GM18873 (cell line): Measurements from ENCODE around the gene ANKS1B.
"Not testable (repeated sequence)": the region's sequence is repeated elsewhere in the genome, so short reads cannot be mapped to it uniquely, and the experiment has no call there.

Experiments
- ATAC-seq: cut with Tn5 transposase; IDR thresholded peaks from one replicate; pipeline ENCODE4 v1.9.1; 2021; ENCODE audit warnings: mild to moderate bottlenecking, moderate library complexity, moderate number of reproducible peaks; ENCODE audit not compliant: unreplicated experiment, low FRiP score

ANKS1B gene

GRCh38 chr12:99392091-99392850, 592.5 kb downstream of the ANKS1B start:
- ATAC-seq: no peak

GRCh38 chr12:99390707-99391106, 594.0 kb downstream of the ANKS1B start:
- no peak for ATAC-seq

DNA sequence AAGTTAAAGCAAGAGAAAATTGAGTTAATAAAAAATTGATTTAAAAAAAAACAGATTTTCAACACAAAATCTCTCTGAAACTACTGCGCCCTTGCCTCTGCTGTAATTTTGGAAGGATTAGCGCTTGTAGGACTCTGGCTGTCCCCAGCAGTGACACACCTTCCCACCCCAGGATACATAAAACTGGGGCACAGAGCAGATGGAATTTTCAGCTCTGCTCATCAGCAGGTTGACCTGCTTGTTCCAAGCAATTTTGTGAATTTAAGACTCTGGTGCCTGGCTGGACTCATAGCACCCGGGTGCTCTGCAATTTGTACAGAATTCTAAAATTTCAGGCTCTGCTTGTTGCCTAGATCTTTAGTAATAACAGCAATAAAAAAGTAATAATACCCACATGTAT, 595.0 kb downstream of the ANKS1B start:
- ATAC-seq: no peak

DNA sequence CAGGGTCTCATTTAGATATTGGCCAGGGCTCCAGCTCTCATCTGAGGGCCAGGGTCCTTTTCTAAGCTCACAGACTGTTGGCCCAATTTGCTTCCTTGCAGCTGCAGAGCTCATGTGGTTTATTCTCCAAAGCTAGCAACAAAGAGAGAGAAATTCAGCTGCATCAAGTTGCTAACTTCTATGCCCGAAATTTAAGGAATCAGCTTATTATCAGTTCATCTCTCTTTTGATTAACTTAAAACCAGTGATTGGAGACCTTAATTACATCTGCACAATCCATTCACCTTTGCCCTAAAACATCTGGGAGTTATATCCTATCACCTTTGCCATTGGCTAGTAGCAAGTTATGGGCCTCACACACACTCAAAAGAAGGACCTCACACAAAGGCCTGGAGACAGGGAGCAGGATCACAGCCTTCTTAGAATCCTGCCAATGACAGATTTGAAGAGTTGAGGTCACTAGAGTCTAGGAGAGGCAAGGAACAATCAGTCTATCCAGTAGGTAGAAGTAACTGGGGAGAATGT, 596.0 kb downstream of the ANKS1B start:
- no peak for ATAC-seq

GRCh38 chr12:99387661-99388060, 597.1 kb downstream of the ANKS1B start:
- no peak for ATAC-seq

- no peak for ATAC-seq
Measured at GRCh38 chr12:99386907-99387306, 597.8 kb downstream of the ANKS1B start.

GRCh38 chr12:99383258-99383657, 601.5 kb downstream of the ANKS1B start:
- no peak for ATAC-seq

DNA sequence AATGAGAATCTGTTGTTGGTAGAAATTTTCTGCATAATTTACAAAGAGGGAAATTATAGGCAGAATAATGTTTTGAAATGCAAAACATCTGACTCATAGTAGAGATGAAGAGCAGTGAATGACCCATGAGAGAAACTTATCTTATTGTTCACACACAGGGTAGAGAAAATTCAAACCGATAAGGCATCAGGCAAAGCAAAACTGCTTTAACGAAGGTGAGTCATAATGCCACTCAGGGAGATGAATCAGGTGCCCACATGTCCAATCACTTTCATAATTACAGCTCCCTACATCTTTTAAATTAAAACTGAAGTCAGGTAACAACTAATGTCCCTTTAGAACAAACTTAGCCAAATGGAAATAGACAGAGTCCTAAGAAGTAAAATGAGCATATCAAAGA, 602.7 kb downstream of the ANKS1B start:
- ATAC-seq: peak; percentile 92

- ATAC-seq: no peak
Measured at GRCh38 chr12:99380701-99381100, 604.0 kb downstream of the ANKS1B start.

DNA sequence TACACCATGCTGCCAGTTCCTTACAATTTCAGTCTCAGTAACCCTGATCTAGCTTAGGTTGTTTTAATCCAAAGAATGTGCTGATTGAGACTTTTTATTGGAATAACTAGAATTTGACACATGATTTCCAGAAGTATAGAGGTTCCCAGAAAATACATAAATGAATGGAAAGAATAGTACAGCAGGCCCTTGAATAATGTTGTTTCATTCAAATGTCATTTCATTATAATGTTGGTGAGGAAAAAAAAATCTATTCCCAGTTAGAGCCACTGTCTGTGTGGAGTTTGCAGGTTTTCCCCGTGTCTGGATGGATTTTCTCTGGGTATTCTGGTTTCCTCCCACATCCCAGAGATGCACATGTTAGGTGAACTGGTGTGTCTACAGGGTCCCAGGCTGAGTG, 610.7 kb downstream of the ANKS1B start:
- ATAC-seq: no peak

DNA sequence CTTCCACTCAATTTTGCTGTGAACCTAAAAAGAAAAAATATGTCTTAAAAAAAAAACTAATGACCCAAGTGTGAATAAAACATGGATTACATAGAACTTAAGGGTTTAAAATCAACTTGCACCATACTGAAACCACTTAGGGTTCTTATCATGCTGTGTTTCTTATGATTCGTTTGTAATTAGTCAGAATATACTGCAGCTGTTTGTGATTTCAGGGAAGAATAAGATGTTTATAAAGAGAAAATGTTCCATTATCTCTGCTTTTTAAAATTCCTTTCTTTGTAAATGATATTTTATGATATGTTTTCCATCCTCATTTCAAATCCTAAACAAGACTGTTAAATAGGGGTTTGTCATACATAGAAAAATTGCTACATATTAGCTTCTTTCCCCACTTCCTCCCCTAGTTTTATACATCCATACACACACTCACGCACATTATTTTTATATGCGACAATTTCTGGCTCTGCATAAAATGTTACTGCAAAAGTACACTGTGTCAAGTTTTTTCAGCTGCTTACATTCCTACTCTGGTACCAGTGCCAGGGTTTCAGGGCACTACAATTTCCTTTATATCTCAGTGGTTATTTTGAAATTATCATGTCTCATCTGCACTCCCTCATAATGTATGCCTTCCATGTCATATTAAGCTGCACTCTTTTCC, 612.3 kb downstream of the ANKS1B start:
- ATAC-seq: no peak

- ATAC-seq: no peak
Measured at GRCh38 chr12:99370421-99371138, 614.2 kb downstream of the ANKS1B start.

- ATAC-seq: no peak
Measured at GRCh38 chr12:99367181-99367580, 617.6 kb downstream of the ANKS1B start.

DNA sequence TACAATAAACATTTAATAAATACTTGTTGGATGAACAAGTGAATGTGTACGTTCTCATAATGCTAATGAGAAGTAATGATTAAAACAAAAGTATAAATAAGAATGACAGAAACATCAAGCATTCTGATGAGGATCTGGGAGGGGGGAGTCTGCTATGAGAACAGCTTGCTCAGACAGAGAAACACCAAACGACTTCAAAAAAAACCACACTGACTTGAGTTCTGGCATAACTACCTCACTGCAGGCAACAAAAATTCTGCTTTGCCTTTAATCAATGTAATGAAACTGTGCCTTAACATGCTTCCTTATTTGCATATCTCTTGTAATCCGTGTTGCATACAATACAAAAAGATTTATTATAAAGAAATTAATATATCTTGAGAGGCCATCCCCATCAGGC, 632.5 kb downstream of the ANKS1B start:
- ATAC-seq: no peak

DNA sequence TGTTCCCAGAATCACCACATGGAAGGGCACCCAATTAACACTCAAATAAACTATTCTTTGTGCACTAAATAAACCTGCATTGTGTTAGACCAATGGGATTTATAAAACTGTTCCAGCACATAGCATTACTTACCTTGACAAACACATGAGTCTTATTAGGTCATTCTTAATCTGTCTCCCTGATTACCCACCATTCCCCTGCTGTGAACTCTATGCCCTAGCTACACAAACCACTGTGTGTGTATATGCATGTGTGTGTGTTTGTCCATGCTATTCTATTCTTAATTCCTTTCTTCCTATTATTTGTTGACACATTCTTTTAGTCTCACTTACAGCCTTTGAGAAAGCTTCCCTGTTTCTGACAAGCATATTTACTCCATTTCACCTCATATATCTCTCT, 640.8 kb downstream of the ANKS1B start:
- ATAC-seq: no peak

GRCh38 chr12:99339663-99340062, 645.1 kb downstream of the ANKS1B start:
- no peak for ATAC-seq

GRCh38 chr12:99334285-99335056, 650.3 kb downstream of the ANKS1B start:
- no peak for ATAC-seq

GRCh38 chr12:99332936-99333591, 651.7 kb downstream of the ANKS1B start:
- no peak for ATAC-seq

- no peak for ATAC-seq
Measured at GRCh38 chr12:99330216-99330615, 654.5 kb downstream of the ANKS1B start.

DNA sequence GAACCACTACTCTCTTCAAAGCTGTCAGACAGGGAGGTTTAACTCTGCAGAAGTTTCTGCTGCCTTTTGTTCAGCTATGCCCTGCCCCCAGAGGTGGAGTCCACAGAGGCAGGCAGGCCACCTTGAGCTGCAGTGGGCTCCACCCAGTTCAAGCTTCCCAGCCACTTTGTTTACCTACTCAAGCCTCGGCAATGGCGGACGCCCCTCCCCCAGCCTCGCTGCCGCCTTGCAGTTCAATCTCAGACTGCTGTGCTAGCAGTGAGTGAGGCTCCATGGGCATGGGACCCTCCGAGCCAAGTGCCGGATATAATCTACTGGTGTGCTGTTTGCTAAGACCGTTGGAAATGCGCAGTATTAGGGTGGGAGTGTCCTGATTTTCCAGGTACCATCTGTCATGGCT, 663.5 kb downstream of the ANKS1B start:
- ATAC-seq: not testable (repeated sequence)
